ENCODE measurements around the gene EGFL6.

Gene EGFL6

DNA sequence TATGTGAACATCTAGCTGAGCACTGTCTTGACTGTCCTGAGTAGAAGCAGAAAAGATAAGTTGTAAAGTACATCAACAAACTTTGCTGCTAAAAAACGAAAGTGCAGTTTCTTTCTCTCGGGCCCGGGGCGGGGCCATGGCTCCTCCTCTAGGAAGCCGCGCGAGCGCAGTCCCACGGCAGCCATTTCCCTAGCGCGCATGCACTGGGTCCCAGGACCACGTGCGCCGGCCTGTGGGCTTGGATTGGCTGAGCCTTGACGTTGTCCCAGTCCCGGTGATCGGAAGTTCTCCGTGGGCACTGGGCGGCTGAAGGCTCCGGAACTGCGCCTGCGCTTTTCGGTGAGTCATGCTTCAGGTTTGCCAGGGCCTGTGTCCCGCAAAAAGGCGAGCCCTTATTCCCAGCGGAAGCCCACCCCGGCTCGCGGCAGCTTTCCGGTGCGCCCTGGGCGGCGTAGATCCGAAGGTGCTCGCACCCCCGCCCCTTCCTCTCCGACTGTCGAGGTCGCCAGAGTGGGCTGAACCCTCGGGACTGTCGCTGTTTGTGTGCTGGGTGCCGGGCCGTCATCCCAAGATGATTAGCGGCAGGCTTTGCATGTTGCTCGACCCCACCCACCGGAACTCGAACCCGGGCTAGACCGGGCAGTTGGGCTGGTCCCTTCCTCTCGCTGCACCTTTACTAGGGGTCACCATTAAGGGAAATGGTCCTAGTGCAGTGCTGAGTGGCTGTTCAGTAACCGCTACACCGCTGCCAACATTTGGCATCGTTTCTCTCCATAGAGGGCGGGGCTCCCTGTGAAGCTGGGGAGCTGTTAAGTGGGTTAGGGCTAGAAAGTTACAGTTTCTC, 83.7 kb downstream of the EGFL6 start, which contains the start of gene TCEANC:
TCEANC (plus strand) TSS at position 292 of the 844 bp plus-strand sequence. CDS start 9,368 bp downstream, outside the sequence.
- no peak within 1 kb of the TSS for H2AFZ ChIP-seq (ENCODE audit: insufficient read depth, low read length, poor library complexity)
- H4K8ac ChIP-seq (ENCODE audit: low read depth, low read length), result peak within 1 kb of the TSS; percentile 87
- peaks cover 6% of the 10 kb centered on the region for H3K79me1 ChIP-seq (ENCODE audit: low read length)
- no peaks in the 10 kb centered on the region for H3K9me3 ChIP-seq (ENCODE audit: insufficient read depth, low read depth, low read length)
- peaks cover 0 to 2% of the 10 kb centered on the region in 2 experiments for H3K4me1 ChIP-seq (ENCODE audit: control insufficient read depth in 1 of 2, insufficient read depth in 2 of 2, low read length in 2 of 2)
- peak; percentile 97 for DNase-seq
- H4K91ac ChIP-seq (ENCODE audit: low read depth, low read length), result peak within 1 kb of the TSS; percentile 87
- H3K4me3 ChIP-seq (ENCODE audit: low read depth, low read length), result peak within 1 kb of the TSS; percentile 68
- H2BK12ac ChIP-seq (ENCODE audit: low read length), result no peak within 1 kb of the TSS
- peak within 1 kb of the TSS; percentile 83 for H4K12ac ChIP-seq (ENCODE audit: low read depth, low read length)
- H2AK5ac ChIP-seq (ENCODE audit: low read length), result no peak within 1 kb of the TSS
- peak within 1 kb of the TSS; percentile 68 for H3K18ac ChIP-seq (ENCODE audit: low read length)
- H3K36me3 ChIP-seq (ENCODE audit: control insufficient read depth in 1 of 2, insufficient read depth in 2 of 2, low read length in 2 of 2), result peaks cover 0 to 2% of the 10 kb centered on the region in 2 experiments
- peak within 1 kb of the TSS; percentile 79 for H2BK120ac ChIP-seq (ENCODE audit: insufficient read depth, low read length, poor library complexity)
- H3K9ac ChIP-seq (ENCODE audit: low read length), result peak within 1 kb of the TSS; percentile 72
- H3K4me2 ChIP-seq (ENCODE audit: low read length), result peak within 1 kb of the TSS; percentile 81
- no peak within 1 kb of the TSS for H3K23ac ChIP-seq (ENCODE audit: low read length)
- WGBS (ENCODE audit: extremely low coverage, insufficient coverage, insufficient read length), result no CpG with 5 or more reads among the region's 54 CpGs
- H3K79me2 ChIP-seq (ENCODE audit: control insufficient read depth, insufficient read depth, low read length, poor library complexity), result no peaks in the 10 kb centered on the region
- peak within 1 kb of the TSS; percentile 78 for H2BK5ac ChIP-seq (ENCODE audit: low read depth, low read length, poor library complexity)
- H3K14ac ChIP-seq (ENCODE audit: low read length), result peak within 1 kb of the TSS; percentile 79
- H3K27me3 ChIP-seq (ENCODE audit: insufficient read depth, low read length), result no peaks in the 10 kb centered on the region
- peak within 1 kb of the TSS; percentile 93 for H3K27ac ChIP-seq (ENCODE audit: low read depth, low read length)
- no peak within 1 kb of the TSS for H3K4ac ChIP-seq (ENCODE audit: low read depth, low read length)

DNA sequence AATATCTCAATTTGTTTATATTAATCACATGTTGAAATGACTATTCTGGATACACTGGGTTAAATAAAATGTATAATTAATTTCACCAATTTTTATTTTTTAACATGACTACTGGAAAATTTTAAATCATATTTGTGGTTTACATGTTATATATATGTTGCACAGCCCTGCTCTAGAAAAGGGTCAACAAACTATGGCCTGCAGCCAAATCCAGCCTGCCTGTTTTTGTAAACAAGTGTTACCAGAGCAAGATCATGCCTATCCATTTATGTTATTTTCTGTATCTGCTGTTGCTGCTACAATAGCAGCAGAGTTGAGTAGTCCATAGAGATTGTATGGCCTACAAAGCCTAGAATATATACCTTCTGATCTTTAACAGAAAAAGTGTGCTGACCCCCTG, 84.7 kb downstream of the EGFL6 start:
- Histone ChIP-seq H3K4me3 (ENCODE audit: low read depth, low read length) (no peak overlapping the region), H4K12ac (ENCODE audit: low read depth, low read length) (no peak overlapping the region), H3K18ac (ENCODE audit: low read length) (no peak overlapping the region), H3K79me1 (ENCODE audit: low read length) (peaks cover 6% of the 10 kb centered on the region), H2AK5ac (ENCODE audit: low read length) (no peak overlapping the region), H3K9me3 (ENCODE audit: insufficient read depth, low read depth, low read length) (no peaks in the 10 kb centered on the region), H3K14ac (ENCODE audit: low read length) (no peak overlapping the region), H3K9ac (ENCODE audit: low read length) (no peak overlapping the region), H2BK120ac (ENCODE audit: insufficient read depth, low read length, poor library complexity) (no peak overlapping the region), H3K27me3 (ENCODE audit: insufficient read depth, low read length) (no peaks in the 10 kb centered on the region), H2AFZ (ENCODE audit: insufficient read depth, low read length, poor library complexity) (no peak overlapping the region), H4K91ac (ENCODE audit: low read depth, low read length) (no peak overlapping the region), H2BK12ac (ENCODE audit: low read length) (no peak overlapping the region), H4K8ac (ENCODE audit: low read depth, low read length) (no peak overlapping the region), H3K4me2 (ENCODE audit: low read length) (no peak overlapping the region), H3K23ac (ENCODE audit: low read length) (no peak overlapping the region), H2BK5ac (ENCODE audit: low read depth, low read length, poor library complexity) (no peak overlapping the region), H3K79me2 (ENCODE audit: control insufficient read depth, insufficient read depth, low read length, poor library complexity) (no peaks in the 10 kb centered on the region), H3K4me1 (ENCODE audit: control insufficient read depth in 1 of 2, insufficient read depth in 2 of 2, low read length in 2 of 2) (peaks cover 0 to 2% of the 10 kb centered on the region in 2 experiments), H3K27ac (ENCODE audit: low read depth, low read length) (no peak overlapping the region), H3K36me3 (ENCODE audit: control insufficient read depth in 1 of 2, insufficient read depth in 2 of 2, low read length in 2 of 2) (peaks cover 0 to 2% of the 10 kb centered on the region in 2 experiments), H3K4ac (ENCODE audit: low read depth, low read length) (no peak overlapping the region)
- DNase-seq, result no peak

DNA sequence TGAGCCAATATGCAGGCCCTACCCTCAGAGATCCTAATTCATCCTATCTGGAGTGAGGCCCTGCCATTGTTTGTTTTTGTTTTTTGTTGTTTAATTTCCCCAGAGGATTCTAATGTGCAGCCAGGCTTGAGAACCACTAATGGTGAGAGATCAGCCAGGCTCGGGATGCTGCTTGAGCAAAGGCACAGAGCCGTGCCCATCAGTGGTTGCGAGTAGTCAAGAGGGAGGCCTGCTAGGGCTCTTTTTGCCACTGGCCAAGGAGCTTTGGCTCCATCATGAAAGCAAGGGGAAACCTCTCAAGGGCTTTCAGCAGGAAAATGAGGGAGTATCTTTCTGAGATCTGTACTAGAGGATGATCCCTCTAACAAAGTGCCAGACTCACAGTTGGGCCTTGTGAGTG, 86.3 kb downstream of the EGFL6 start:
- no peak overlapping the region for H3K14ac ChIP-seq (ENCODE audit: low read length)
- no peak overlapping the region for H4K91ac ChIP-seq (ENCODE audit: low read depth, low read length)
- H3K4me2 ChIP-seq (ENCODE audit: low read length), result no peak overlapping the region
- H3K4ac ChIP-seq (ENCODE audit: low read depth, low read length), result no peak overlapping the region
- peaks cover 6% of the 10 kb centered on the region for H3K79me1 ChIP-seq (ENCODE audit: low read length)
- no peak overlapping the region for H3K4me3 ChIP-seq (ENCODE audit: low read depth, low read length)
- H2BK120ac ChIP-seq (ENCODE audit: insufficient read depth, low read length, poor library complexity), result no peak overlapping the region
- no peak overlapping the region for H3K9ac ChIP-seq (ENCODE audit: low read length)
- peak overlapping the region; percentile 40 for H2BK12ac ChIP-seq (ENCODE audit: low read length)
- no peaks in the 10 kb centered on the region for H3K27me3 ChIP-seq (ENCODE audit: insufficient read depth, low read length)
- H3K27ac ChIP-seq (ENCODE audit: low read depth, low read length), result no peak overlapping the region
- no peak overlapping the region for H3K23ac ChIP-seq (ENCODE audit: low read length)
- H3K36me3 ChIP-seq (ENCODE audit: control insufficient read depth in 1 of 2, insufficient read depth in 2 of 2, low read length in 2 of 2), result peaks cover 0 to 2% of the 10 kb centered on the region in 2 experiments
- H3K4me1 ChIP-seq (ENCODE audit: control insufficient read depth in 1 of 2, insufficient read depth in 2 of 2, low read length in 2 of 2), result peaks cover 0 to 2% of the 10 kb centered on the region in 2 experiments
- H3K18ac ChIP-seq (ENCODE audit: low read length), result no peak overlapping the region
- no peak overlapping the region for H2AK5ac ChIP-seq (ENCODE audit: low read length)
- H3K9me3 ChIP-seq (ENCODE audit: insufficient read depth, low read depth, low read length), result no peaks in the 10 kb centered on the region
- no peak overlapping the region for H4K8ac ChIP-seq (ENCODE audit: low read depth, low read length)
- no peak for DNase-seq
- no peak overlapping the region for H2AFZ ChIP-seq (ENCODE audit: insufficient read depth, low read length, poor library complexity)
- H2BK5ac ChIP-seq (ENCODE audit: low read depth, low read length, poor library complexity), result no peak overlapping the region
- no peaks in the 10 kb centered on the region for H3K79me2 ChIP-seq (ENCODE audit: control insufficient read depth, insufficient read depth, low read length, poor library complexity)
- H4K12ac ChIP-seq (ENCODE audit: low read depth, low read length), result no peak overlapping the region
- WGBS (ENCODE audit: extremely low coverage, insufficient coverage, insufficient read length), result no CpG with 5 or more reads among the region's 3 CpGs

DNA sequence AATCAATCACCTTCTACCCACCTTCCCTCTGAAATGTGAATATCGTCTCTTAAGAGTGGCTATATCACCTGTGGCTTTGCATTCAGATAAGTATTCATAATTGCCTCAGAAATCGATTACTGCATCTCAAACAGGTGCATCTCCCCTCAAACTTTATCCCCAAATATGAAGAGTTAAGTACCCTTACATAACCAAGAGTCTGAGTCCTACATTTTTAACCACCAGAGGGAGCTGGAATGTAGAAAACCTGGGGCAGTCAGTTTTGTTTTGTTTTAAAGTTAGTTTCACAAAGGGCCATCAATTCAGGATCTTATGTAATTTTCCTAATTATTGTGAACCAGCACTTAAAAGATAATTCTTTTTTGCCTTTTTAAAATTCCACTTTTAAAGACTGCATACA, 89.2 kb downstream of the EGFL6 start:
- Histone ChIP-seq H3K27ac (ENCODE audit: low read depth, low read length) (no peak overlapping the region), H3K18ac (ENCODE audit: low read length) (no peak overlapping the region), H4K12ac (ENCODE audit: low read depth, low read length) (no peak overlapping the region), H3K4me3 (ENCODE audit: low read depth, low read length) (no peak overlapping the region), H2AK5ac (ENCODE audit: low read length) (no peak overlapping the region), H3K4me2 (ENCODE audit: low read length) (no peak overlapping the region), H3K23ac (ENCODE audit: low read length) (no peak overlapping the region), H3K9me3 (ENCODE audit: insufficient read depth, low read depth, low read length) (no peaks in the 10 kb centered on the region), H3K4ac (ENCODE audit: low read depth, low read length) (no peak overlapping the region), H4K91ac (ENCODE audit: low read depth, low read length) (no peak overlapping the region), H2BK12ac (ENCODE audit: low read length) (no peak overlapping the region), H3K79me2 (ENCODE audit: control insufficient read depth, insufficient read depth, low read length, poor library complexity) (no peaks in the 10 kb centered on the region), H2BK120ac (ENCODE audit: insufficient read depth, low read length, poor library complexity) (no peak overlapping the region), H4K8ac (ENCODE audit: low read depth, low read length) (no peak overlapping the region), H2AFZ (ENCODE audit: insufficient read depth, low read length, poor library complexity) (no peak overlapping the region), H2BK5ac (ENCODE audit: low read depth, low read length, poor library complexity) (no peak overlapping the region), H3K9ac (ENCODE audit: low read length) (no peak overlapping the region), H3K27me3 (ENCODE audit: insufficient read depth, low read length) (no peaks in the 10 kb centered on the region), H3K14ac (ENCODE audit: low read length) (no peak overlapping the region), H3K36me3 (ENCODE audit: control insufficient read depth in 1 of 2, insufficient read depth in 2 of 2, low read length in 2 of 2) (peaks cover 0 to 2% of the 10 kb centered on the region in 2 experiments), H3K4me1 (ENCODE audit: control insufficient read depth in 1 of 2, insufficient read depth in 2 of 2, low read length in 2 of 2) (peaks cover 0 to 2% of the 10 kb centered on the region in 2 experiments), H3K79me1 (ENCODE audit: low read length) (peaks cover 4% of the 10 kb centered on the region)
- no CpG with 5 or more reads among the region's 2 CpGs for WGBS (ENCODE audit: extremely low coverage, insufficient coverage, insufficient read length)
- peak in 1 of 2 donors; percentile 72 for DNase-seq
